GM12878 (cell line): Measurements from ENCODE around the gene HS3ST6. TPM values are rescaled to one million over a fixed set of nuclear protein-coding genes. Genes with fewer than 3 reads are reported as not detected.

ENCODE experiments used
- BMI1 ChIP-seq: fragments of 450-650 bp; IDR thresholded peaks from 2 replicates; pipeline ENCODE4 v1.6.1; 2016; ENCODE audit warnings: mild to moderate bottlenecking, moderate library complexity, borderline replicate concordance
- IKZF1 ChIP-seq: fragments of 450-650 bp; conservative IDR thresholded peaks from 2 replicates; pipeline ENCODE4 v1.6.1; 2017; ENCODE audit warnings: antibody characterized with exemption, mild to moderate bottlenecking
- IRF4 ChIP-seq: IDR thresholded peaks from 2 replicates; pipeline ENCODE4 v1.6.1; 2011; ENCODE audit warnings: low read depth, low read length
- MTA3 ChIP-seq: IDR thresholded peaks from 2 replicates; pipeline ENCODE4 v1.6.1; 2012; ENCODE audit warnings: low read length, inconsistent platforms, borderline replicate concordance
- NBN ChIP-seq: fragments of 450-650 bp; IDR thresholded peaks from 2 replicates; pipeline ENCODE4 v1.6.1; 2016
- NR2C2 ChIP-seq: IDR thresholded peaks from 2 replicates; pipeline ENCODE4 v1.6.1; 2011; ENCODE audit warnings: borderline replicate concordance, low read depth; ENCODE audit not compliant: control insufficient read depth, insufficient read length
- PAX5 ChIP-seq: IDR thresholded peaks from 2 replicates; pipeline ENCODE4 v1.6.1; 2011; ENCODE audit warnings: low read depth, low read length, borderline replicate concordance
- POLR2A ChIP-seq: IDR thresholded peaks from 2 replicates; pipeline ENCODE4 v1.6.1; 2011; ENCODE audit warnings: low read depth, mild to moderate bottlenecking, low read length
- RAD21 ChIP-seq: IDR thresholded peaks from 2 replicates; pipeline ENCODE4 v1.6.1; 2011; ENCODE audit warnings: mild to moderate bottlenecking, low read depth, low read length, moderate library complexity; ENCODE audit not compliant: insufficient read depth
- RB1 ChIP-seq: fragments of 450-650 bp; formaldehyde crosslinking; IDR thresholded peaks from 2 replicates; pipeline ENCODE4 v1.6.1; 2017; ENCODE audit warnings: mild to moderate bottlenecking, borderline replicate concordance
- RUNX3 ChIP-seq: IDR thresholded peaks from 2 replicates; pipeline ENCODE4 v1.6.1; 2012; ENCODE audit warnings: low read length, inconsistent platforms
- SPI1 ChIP-seq: IDR thresholded peaks from 2 replicates; pipeline ENCODE4 v1.6.1; 2011; ENCODE audit warnings: low read depth, mild to moderate bottlenecking, low read length, moderate library complexity, borderline replicate concordance; ENCODE audit not compliant: insufficient read depth
- ZSCAN29 ChIP-seq: fragments of 450-650 bp; IDR thresholded peaks from 2 replicates; pipeline ENCODE4 v1.6.1; 2017; ENCODE audit warnings: mild to moderate bottlenecking, moderate library complexity
- polyA plus RNA-seq, 11 experiments: library from polyadenylated mRNA; depleted of rRNA in 4 of 11; unstranded in 6 of 11; stranded (reverse) in 5 of 11; fragments of >200 nt; fragmentation: Nextera tagmentation in 4 of 11; fragmentation: Illumina TruSeq in 1 of 11; extraction: Ambion mirVana in 4 of 11; extraction: Trizol in 1 of 11; gene quantifications; 1 replicate in 1 of 11; 2 replicates in 10 of 11; pipeline versions ENCODE4 v1.2.1 to v1.2.3, GENCODE V29; 2011 to 2016; ENCODE audit warnings: inconsistent platforms in 2 of 11, missing spikeins in 2 of 11, low read depth in 1 of 11
- total RNA-seq, 4 experiments: library from RNA; depleted of rRNA in 3 of 4; stranded (reverse); fragments of >200 nt in 3 of 4; fragmentation: Illumina TruSeq in 1 of 4; extraction: Trizol in 1 of 4; gene quantifications; 2 replicates each; pipeline versions ENCODE4 v1.2.1 to v1.2.3, GENCODE V29; 2013 to 2021
- TF ChIP-seq, protein P1 (sequence below): fragments of 450-650 bp; IDR thresholded peaks from 2 replicates; pipeline ENCODE4 v1.6.1; 2016; ENCODE audit warnings: mild to moderate bottlenecking, moderate library complexity, borderline replicate concordance
- TF ChIP-seq, protein P2 (sequence below): IDR thresholded peaks from 2 replicates; pipeline ENCODE4 v1.6.1; 2012; ENCODE audit warnings: low read depth, low read length, improper control_type of control experiment
- TF ChIP-seq, protein P3 (sequence below): fragments of 150-350 bp; IDR thresholded peaks from 2 replicates; pipeline ENCODE4 v1.6.1; 2014; ENCODE audit warnings: mild to moderate bottlenecking, low read depth, low read length
- TF ChIP-seq, protein P4 (sequence below): IDR thresholded peaks from 2 replicates; pipeline ENCODE4 v1.6.1; 2012; ENCODE audit warnings: mild to moderate bottlenecking, low read depth, low read length

Gene HS3ST6
- total and polyA plus RNA-seq, 10 of the 15 experiments (the other 5 are each of a cell fraction or from before 2014, with no cell fraction given): not detected

DNA sequence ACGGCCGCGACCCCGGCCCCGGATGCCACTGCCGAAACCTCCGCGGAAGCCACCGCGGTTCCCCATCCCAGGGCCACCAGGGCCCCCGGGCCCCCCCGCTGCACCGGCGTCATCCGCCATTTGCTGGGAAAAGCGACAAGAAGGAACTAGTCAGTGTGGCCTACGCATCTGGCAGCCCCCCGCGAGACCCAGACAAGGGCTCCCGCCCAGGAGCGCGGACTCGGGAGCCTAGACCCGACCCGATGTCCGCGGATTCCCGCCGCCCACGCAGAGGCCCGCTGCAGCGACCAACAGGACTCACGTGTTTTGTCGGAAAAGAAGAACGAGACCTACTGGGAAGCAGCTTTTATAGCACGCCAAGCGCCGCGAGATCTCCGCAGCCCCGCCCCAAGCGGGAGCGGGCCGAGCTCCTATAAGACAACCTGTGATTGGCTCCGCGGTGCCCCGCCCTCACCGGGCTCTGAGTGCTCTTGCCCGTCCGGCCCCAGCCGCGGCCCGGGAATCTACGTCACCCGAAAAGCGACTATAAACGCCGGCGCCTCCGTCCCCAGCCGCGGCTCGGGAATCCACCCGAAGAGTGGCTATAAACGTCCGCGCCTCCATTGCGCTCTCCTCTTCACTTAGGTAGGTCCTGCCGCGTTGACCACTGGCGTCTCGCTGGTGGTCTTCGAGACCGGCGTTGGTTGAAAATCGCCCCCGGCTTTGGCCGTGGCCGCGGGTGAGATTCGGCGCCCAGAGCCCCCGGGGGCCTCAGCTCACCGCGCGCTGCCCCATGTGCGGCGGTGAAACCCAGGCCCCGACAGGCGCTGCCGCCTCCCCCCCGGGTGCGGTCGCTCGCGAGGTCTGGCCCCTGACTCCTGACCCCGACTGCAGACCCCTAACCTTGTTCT lies 46.5 kb upstream of the HS3ST6 start, which contains the start of gene RPS2 (continued):
- TF ChIP-seq, protein P1, sequence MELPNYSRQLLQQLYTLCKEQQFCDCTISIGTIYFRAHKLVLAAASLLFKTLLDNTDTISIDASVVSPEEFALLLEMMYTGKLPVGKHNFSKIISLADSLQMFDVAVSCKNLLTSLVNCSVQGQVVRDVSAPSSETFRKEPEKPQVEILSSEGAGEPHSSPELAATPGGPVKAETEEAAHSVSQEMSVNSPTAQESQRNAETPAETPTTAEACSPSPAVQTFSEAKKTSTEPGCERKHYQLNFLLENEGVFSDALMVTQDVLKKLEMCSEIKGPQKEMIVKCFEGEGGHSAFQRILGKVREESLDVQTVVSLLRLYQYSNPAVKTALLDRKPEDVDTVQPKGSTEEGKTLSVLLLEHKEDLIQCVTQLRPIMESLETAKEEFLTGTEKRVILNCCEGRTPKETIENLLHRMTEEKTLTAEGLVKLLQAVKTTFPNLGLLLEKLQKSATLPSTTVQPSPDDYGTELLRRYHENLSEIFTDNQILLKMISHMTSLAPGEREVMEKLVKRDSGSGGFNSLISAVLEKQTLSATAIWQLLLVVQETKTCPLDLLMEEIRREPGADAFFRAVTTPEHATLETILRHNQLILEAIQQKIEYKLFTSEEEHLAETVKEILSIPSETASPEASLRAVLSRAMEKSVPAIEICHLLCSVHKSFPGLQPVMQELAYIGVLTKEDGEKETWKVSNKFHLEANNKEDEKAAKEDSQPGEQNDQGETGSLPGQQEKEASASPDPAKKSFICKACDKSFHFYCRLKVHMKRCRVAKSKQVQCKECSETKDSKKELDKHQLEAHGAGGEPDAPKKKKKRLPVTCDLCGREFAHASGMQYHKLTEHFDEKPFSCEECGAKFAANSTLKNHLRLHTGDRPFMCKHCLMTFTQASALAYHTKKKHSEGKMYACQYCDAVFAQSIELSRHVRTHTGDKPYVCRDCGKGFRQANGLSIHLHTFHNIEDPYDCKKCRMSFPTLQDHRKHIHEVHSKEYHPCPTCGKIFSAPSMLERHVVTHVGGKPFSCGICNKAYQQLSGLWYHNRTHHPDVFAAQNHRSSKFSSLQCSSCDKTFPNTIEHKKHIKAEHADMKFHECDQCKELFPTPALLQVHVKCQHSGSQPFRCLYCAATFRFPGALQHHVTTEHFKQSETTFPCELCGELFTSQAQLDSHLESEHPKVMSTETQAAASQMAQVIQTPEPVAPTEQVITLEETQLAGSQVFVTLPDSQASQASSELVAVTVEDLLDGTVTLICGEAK: peak; percentile 69; the same call in 1 of the 2 replicates
- TF ChIP-seq RB1 (peak; percentile 92; the same call in 1 of the 2 replicates), NR2C2 (no peak), POLR2A (peak; percentile 97), RUNX3 (peak; percentile 30), RAD21 (no peak), ZSCAN29 (peak; percentile 51; the same call in 1 of the 2 replicates), IRF4 (peak; percentile 63), SPI1 (no peak), PAX5 (peak; percentile 56; the same call in 1 of the 2 replicates), NBN (peak; percentile 79), MTA3 (no peak; the same call in 1 of the 2 replicates), BMI1 (no peak), IKZF1 (peak; percentile 82)
- TF ChIP-seq, protein P2, sequence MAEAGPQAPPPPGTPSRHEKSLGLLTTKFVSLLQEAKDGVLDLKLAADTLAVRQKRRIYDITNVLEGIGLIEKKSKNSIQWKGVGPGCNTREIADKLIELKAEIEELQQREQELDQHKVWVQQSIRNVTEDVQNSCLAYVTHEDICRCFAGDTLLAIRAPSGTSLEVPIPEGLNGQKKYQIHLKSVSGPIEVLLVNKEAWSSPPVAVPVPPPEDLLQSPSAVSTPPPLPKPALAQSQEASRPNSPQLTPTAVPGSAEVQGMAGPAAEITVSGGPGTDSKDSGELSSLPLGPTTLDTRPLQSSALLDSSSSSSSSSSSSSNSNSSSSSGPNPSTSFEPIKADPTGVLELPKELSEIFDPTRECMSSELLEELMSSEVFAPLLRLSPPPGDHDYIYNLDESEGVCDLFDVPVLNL: peak; percentile 40; the same call in 1 of the 2 replicates
- TF ChIP-seq, protein P3, sequence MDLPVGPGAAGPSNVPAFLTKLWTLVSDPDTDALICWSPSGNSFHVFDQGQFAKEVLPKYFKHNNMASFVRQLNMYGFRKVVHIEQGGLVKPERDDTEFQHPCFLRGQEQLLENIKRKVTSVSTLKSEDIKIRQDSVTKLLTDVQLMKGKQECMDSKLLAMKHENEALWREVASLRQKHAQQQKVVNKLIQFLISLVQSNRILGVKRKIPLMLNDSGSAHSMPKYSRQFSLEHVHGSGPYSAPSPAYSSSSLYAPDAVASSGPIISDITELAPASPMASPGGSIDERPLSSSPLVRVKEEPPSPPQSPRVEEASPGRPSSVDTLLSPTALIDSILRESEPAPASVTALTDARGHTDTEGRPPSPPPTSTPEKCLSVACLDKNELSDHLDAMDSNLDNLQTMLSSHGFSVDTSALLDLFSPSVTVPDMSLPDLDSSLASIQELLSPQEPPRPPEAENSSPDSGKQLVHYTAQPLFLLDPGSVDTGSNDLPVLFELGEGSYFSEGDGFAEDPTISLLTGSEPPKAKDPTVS: no peak; the same call in 1 of the 2 replicates
- TF ChIP-seq, protein P4, sequence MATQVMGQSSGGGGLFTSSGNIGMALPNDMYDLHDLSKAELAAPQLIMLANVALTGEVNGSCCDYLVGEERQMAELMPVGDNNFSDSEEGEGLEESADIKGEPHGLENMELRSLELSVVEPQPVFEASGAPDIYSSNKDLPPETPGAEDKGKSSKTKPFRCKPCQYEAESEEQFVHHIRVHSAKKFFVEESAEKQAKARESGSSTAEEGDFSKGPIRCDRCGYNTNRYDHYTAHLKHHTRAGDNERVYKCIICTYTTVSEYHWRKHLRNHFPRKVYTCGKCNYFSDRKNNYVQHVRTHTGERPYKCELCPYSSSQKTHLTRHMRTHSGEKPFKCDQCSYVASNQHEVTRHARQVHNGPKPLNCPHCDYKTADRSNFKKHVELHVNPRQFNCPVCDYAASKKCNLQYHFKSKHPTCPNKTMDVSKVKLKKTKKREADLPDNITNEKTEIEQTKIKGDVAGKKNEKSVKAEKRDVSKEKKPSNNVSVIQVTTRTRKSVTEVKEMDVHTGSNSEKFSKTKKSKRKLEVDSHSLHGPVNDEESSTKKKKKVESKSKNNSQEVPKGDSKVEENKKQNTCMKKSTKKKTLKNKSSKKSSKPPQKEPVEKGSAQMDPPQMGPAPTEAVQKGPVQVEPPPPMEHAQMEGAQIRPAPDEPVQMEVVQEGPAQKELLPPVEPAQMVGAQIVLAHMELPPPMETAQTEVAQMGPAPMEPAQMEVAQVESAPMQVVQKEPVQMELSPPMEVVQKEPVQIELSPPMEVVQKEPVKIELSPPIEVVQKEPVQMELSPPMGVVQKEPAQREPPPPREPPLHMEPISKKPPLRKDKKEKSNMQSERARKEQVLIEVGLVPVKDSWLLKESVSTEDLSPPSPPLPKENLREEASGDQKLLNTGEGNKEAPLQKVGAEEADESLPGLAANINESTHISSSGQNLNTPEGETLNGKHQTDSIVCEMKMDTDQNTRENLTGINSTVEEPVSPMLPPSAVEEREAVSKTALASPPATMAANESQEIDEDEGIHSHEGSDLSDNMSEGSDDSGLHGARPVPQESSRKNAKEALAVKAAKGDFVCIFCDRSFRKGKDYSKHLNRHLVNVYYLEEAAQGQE: peak; percentile 63
